GM20000 (cell line): Measurements from ENCODE around the gene PLCL2.
A peak's percentile ranks its signal among the peaks of the same experiment; 100 is the strongest.

Experiments used
- DNase-seq: peaks from one replicate; pipeline ENCODE4 v3.0.0; 2012; ENCODE audit warnings: low spot score
- CTCF ChIP-seq: IDR thresholded peaks from 2 replicates; pipeline ENCODE4 v1.5.1; 2012; ENCODE audit warnings: mild to moderate bottlenecking, control low read depth; ENCODE audit errors: extremely low read depth, missing control alignments

The PLCL2 gene

GRCh38 chr3:17047162-17047561, 162.4 kb downstream of the PLCL2 start:
- DNase-seq, result peak; percentile 45
- no peak for TF ChIP-seq CTCF

- TF ChIP-seq CTCF, result no peak
- DNase-seq, result no peak
Measured at GRCh38 chr3:17047894-17048293, 163.1 kb downstream of the PLCL2 start.

GRCh38 chr3:17050071-17050470, 165.3 kb downstream of the PLCL2 start:
- TF ChIP-seq CTCF, result no peak
- no peak for DNase-seq

GRCh38 chr3:17050506-17050905, 165.8 kb downstream of the PLCL2 start:
- no peak for DNase-seq
- no peak for TF ChIP-seq CTCF

- no peak for DNase-seq
- no peak for TF ChIP-seq CTCF
Measured at GRCh38 chr3:17052363-17052762, 167.6 kb downstream of the PLCL2 start.

- no peak for TF ChIP-seq CTCF
- DNase-seq, result no peak
Measured at GRCh38 chr3:17054301-17054981, 169.7 kb downstream of the PLCL2 start.

GRCh38 chr3:17054982-17055343, 170.2 kb downstream of the PLCL2 start:
- DNase-seq, result no peak
- TF ChIP-seq CTCF, result no peak
